Effector memory CD8-positive, alpha-beta T cell (primary cell): ENCODE measurements around the gene IL1B.

Experiments used
- ATAC-seq: fragments of 150-1000 bp; cut with Tn5 transposase; replicated peaks from 2 replicates; pipeline ENCODE4 v1.10.0; 2021; ENCODE audit warnings: mild to moderate bottlenecking, moderate library complexity
- DNase-seq, 3 experiments: peaks; one replicate each; pipeline ENCODE4 v3.0.0; 2021
- H3K27ac Mint-ChIP-seq, 2 donors: one replicate each; pipeline ENCODE4 v1.8.0; 2022; ENCODE audit warnings: mild to moderate bottlenecking in 2 of 2, mixed read lengths in 2 of 2, moderate library complexity in 2 of 2
- H3K27me3 Mint-ChIP-seq, 2 donors: one replicate each; pipeline ENCODE4 v1.8.0; 2022; ENCODE audit warnings: mixed read lengths in 2 of 2
- H3K36me3 Mint-ChIP-seq: one replicate; pipeline ENCODE4 v1.8.0; 2022; ENCODE audit warnings: mild to moderate bottlenecking, moderate library complexity, mixed read lengths; ENCODE audit not compliant: insufficient read depth
- H3K4me1 Mint-ChIP-seq, 2 donors: one replicate each; pipeline ENCODE4 v1.8.0; 2022; ENCODE audit warnings: low read depth in 2 of 2, mixed read lengths in 2 of 2
- H3K4me3 Mint-ChIP-seq, 2 donors: one replicate each; pipeline ENCODE4 v1.8.0; 2022; ENCODE audit warnings: mild to moderate bottlenecking in 2 of 2, mixed read lengths in 2 of 2, moderate library complexity in 2 of 2
- H3K9me3 Mint-ChIP-seq, 2 donors: one replicate each; pipeline ENCODE4 v1.8.0; 2022; ENCODE audit warnings: mixed read lengths in 2 of 2
- total RNA-seq, 9 experiments: gene quantifications; one replicate each; lab custom pipeline; 2026; lab: John Stamatoyannopoulos, UW

The IL1B gene
- total RNA-seq = 0 to 0.38 (median 0) reads per million in 9 experiments

DNA sequence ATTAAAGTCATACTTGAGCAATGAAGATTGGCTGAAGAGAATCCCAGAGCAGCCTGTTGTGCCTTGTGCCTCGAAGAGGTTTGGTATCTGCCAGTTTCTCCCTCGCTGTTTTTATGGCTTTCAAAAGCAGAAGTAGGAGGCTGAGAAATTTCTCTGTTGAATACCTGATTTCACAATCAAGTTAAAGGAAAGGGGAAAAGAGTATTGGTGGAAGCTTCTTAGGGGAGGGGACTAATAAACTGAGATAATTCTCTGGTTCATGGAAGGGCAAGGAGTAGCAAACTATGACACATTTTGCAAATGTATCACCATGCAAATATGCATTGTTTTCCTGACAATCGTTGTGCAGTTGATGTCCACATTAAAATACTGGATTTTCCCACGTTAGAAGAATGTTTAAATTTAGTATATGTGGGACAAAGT, at the start of gene IL1B:
Gene IL1B (minus strand): TSS at position 85 of the 423 bp plus-strand sequence. CDS start 550 bp downstream, outside the sequence.
- H3K27me3 Mint-ChIP-seq = peaks cover 21 to 36% of the 10 kb centered on the region in 2 donors
- no peak within 1 kb of the TSS for H3K4me3 Mint-ChIP-seq
- H3K27ac Mint-ChIP-seq = no peak within 1 kb of the TSS
- H3K36me3 Mint-ChIP-seq = peaks cover 2% of the 10 kb centered on the region
- no peaks in the 10 kb centered on the region for H3K4me1 Mint-ChIP-seq
- no peaks in the 10 kb centered on the region for H3K9me3 Mint-ChIP-seq
- ATAC-seq = no peak
- DNase-seq = no peak

DNA sequence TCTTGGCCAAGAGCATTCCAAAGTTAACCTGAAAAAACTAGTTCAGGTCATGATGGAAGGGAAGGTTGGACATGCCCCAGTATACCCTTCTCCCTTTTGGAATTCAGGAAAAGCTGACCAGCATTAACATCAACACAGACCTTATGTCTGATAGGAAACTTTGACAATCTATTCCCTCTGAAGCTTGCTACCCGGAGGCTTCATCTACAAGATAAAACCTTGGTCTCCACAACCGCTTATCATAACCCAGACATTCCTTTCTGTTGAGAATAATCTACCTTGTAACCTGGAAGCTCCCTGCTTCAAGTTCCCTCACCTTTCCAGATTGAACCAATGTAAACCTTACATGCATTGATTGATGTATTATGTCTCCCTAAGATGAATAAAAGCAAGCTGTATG, 49.7 kb upstream of the IL1B start:
- no peak for ATAC-seq
- H3K27ac Mint-ChIP-seq = no peak overlapping the region

DNA sequence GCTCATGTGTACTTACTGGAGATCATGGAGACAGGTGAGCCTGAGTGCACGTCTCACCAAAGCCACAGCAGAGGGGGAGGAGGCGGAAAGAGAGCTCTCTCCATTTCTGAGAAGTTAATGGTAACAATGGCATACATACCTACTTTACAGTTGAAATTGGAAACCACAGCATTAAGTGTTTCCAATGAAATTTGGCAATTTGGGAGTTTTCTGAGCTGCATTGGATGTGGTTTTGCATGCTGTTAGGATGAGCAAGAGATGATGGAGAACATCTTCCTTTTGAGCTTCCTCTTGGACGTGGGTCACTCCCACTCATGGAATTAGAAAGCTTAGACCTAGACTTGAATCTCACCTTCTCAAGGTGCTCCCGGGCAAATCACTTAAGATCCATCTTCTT, 48.9 kb upstream of the IL1B start:
- Mint-ChIP-seq H3K9me3 (no peaks in the 10 kb centered on the region), H3K36me3 (no peaks in the 10 kb centered on the region), H3K4me1 (peaks cover 0 to 8% of the 10 kb centered on the region in 2 donors), H3K27me3 (no peaks in the 10 kb centered on the region), H3K4me3 (peak overlapping the region in 1 of 2 donors; percentile 24), H3K27ac (no peak overlapping the region)
- DNase-seq (no peak), ATAC-seq (no peak)

More for the DNA sequence above, 49.7 kb upstream of the IL1B start:
- DNase-seq = no peak
- H3K36me3 Mint-ChIP-seq = no peaks in the 10 kb centered on the region
- H3K4me3 Mint-ChIP-seq = no peak overlapping the region
- peaks cover 0 to 5% of the 10 kb centered on the region in 2 donors for H3K4me1 Mint-ChIP-seq
- H3K9me3 Mint-ChIP-seq = no peaks in the 10 kb centered on the region
- H3K27me3 Mint-ChIP-seq = no peaks in the 10 kb centered on the region

DNA sequence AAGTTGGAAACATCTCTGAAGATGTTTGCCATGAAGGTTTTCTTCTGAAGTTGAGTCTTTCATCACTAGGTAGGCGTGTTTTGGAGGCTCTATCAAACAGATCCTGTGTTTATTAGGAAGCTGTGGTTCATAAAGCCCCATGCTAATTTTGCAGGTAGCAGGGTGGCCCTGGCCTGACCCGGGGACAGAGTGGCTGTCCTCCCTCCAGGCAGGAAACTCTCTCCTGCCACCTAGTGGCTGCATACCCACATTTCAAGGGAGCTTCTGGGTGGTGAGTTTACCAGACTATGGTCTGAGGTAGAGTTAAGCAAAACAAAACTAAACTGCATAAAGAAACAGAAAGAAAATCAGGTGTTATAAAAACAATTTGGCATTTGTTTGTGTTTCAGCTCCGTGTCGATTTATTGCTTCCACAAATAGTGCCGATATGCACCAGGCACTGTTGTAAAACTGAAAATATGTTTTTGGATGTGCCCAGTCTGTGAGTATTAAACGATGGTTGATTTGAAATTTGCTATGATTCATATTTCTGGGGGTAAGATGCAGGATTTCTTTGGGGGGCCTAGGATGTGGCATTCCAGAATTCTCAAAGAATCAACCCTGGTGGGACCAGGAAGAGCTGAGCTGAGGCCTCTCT, 48.4 kb upstream of the IL1B start:
- no peaks in the 10 kb centered on the region for H3K9me3 Mint-ChIP-seq
- peak overlapping the region in 1 of 2 donors; percentile 24 for H3K4me3 Mint-ChIP-seq
- ATAC-seq = peak; percentile 92
- H3K27ac Mint-ChIP-seq = peak overlapping the region in 1 of 2 donors; percentile 23
- peaks cover 5 to 8% of the 10 kb centered on the region in 2 donors for H3K4me1 Mint-ChIP-seq
- peak; percentile 61 to 74 (median 70) for DNase-seq
- no peaks in the 10 kb centered on the region for H3K36me3 Mint-ChIP-seq
- no peaks in the 10 kb centered on the region for H3K27me3 Mint-ChIP-seq

DNA sequence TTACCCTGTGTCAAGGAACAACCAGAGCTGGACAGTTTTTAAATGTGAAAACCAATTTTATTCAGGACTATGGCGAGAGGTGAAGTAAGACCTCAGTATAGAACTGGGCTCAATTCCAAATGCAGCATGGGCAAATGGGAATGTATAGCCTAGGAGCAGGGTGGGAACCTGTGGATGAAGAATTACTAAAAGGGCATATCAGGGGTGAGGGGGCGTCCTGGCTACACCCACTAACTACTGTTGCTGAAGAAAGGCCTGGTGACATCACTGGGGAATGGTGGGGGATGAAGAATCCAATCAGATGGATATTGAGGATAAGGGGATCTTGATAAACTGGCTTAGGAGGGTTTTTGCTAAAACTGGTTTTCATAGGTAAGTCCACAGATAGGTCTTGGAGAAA, 47.1 kb upstream of the IL1B start:
- DNase-seq (no peak), ATAC-seq (no peak)
- no peaks in the 10 kb centered on the region for H3K36me3 Mint-ChIP-seq
- no peak overlapping the region for H3K27ac Mint-ChIP-seq
- H3K27me3 Mint-ChIP-seq = no peaks in the 10 kb centered on the region
- no peaks in the 10 kb centered on the region for H3K9me3 Mint-ChIP-seq
- H3K4me3 Mint-ChIP-seq = no peak overlapping the region
- H3K4me1 Mint-ChIP-seq = peaks cover 7 to 8% of the 10 kb centered on the region in 2 donors

DNA sequence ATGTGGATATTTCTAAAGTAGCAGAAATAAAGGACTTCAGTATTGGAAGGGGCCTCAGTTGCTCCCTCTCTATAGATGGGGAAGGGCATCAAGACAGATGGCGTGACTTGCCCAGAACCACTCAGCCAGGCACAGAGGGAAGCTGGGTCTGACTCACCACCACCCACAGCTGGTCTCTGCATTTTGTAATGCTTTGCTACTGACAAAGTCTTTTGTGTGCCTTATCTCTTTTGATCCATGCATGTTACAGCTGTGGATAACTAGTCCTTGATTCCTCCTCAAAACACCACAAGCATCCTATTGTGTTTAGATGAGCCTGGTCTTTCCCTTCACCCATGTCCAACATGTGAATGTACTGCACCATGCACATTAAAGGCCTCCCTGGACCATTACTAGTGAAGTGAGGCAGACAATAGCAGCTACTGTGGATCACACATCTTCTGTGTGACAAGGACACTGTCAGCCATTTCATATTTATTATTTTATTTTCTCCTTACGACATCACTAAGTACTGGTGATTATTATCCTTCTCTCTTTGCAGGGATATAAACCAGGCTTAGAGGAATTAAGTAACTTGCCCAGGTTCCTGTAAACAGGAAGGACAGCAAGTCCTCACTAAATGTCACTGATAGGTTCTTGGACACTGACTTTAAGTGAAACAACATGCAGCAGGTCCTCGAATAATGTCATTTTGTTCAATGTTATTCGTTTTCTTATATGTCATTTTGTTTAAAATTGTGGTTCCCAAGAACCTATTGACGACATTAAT, 44.8 kb upstream of the IL1B start:
- no peaks in the 10 kb centered on the region for H3K36me3 Mint-ChIP-seq
- H3K9me3 Mint-ChIP-seq = no peaks in the 10 kb centered on the region
- DNase-seq (no peak), ATAC-seq (no peak)
- H3K27me3 Mint-ChIP-seq = no peaks in the 10 kb centered on the region
- H3K27ac Mint-ChIP-seq = no peak overlapping the region
- no peak overlapping the region for H3K4me3 Mint-ChIP-seq
- H3K4me1 Mint-ChIP-seq = peaks cover 7 to 8% of the 10 kb centered on the region in 2 donors

DNA sequence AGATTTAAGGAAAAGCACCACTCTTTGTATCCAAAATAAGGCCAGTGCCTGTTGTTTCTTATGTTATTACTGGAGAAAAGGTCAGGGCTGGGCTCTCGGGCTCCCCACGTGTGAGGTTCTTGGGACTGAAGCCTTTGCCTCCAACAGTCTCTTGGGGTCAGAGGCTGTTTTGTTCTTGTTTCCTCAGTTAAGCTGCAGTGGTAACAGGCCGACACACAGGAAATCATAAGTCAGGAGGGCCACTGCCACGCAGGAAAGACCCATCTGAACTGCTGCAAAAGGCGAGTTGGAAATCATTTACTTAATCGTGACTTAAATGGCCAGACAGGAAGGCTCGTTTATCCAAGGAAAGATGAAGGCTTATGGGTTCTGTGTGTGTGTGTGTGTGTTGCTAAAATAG, 44.1 kb upstream of the IL1B start:
- Mint-ChIP-seq H3K36me3 (no peaks in the 10 kb centered on the region), H3K4me3 (no peak overlapping the region), H3K27ac (peak overlapping the region; percentile 49 to 57), H3K9me3 (no peaks in the 10 kb centered on the region), H3K27me3 (no peaks in the 10 kb centered on the region), H3K4me1 (peaks cover 7 to 8% of the 10 kb centered on the region in 2 donors)
- no peak for ATAC-seq
- DNase-seq = no peak

DNA sequence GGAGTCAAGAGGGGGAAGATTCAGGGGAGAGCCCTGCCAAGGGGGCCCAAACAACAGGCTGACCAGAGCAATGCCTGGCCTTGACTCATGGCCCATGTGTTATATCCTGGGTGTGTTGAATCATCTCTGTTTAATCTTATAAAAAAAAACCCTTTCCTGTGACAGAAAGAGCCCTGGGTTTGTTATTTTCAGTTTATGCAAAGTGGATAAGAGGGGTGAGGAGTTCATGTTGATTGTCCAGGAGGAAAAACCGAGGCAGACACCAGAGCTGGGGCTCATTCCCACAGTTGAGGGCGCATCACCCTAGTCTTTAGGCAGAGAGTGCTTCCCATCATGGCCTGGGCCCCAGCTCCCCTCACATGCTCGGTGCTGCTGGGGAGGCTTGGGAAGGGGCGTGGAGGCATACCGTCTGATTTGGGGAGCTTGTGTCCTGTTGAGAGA, 43.5 kb upstream of the IL1B start:
- no peak overlapping the region for H3K4me3 Mint-ChIP-seq
- no peak for ATAC-seq
- H3K27ac Mint-ChIP-seq = peak overlapping the region; percentile 49 to 57

DNA sequence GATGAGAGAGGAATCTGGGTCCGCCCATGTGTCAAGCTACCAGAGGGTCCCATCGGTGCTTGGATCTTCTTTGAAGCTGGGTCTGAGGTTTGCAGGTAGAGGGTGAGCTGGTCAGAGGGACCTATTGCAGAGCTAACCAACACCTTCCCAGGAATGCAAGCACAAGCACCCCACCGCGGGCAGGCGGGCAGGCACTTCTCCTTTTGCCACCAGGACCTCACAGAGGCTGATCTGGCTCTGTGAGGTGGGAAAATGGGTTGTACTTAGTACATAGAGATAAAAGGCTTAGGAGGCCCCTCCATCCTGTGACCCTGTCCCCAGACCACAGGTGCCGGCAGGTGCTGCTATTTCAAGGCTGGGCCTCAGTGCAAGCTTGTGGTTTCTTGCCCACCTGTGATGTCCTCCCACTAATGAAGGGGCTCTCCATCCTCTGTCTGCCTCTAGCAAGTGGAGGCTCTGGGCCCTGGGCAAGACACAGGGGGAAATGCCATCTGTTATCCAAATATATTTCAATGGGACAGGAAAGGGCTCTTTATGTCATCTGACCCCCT, 43.0 kb upstream of the IL1B start:
- H3K27me3 Mint-ChIP-seq = peaks cover 0 to 6% of the 10 kb centered on the region in 2 donors
- no peak for DNase-seq
- H3K9me3 Mint-ChIP-seq = no peaks in the 10 kb centered on the region
- ATAC-seq = no peak
- no peaks in the 10 kb centered on the region for H3K36me3 Mint-ChIP-seq
- no peak overlapping the region for H3K27ac Mint-ChIP-seq
- no peak overlapping the region for H3K4me3 Mint-ChIP-seq
- H3K4me1 Mint-ChIP-seq = peaks cover 3 to 7% of the 10 kb centered on the region in 2 donors

More for the DNA sequence above, 43.5 kb upstream of the IL1B start:
- Mint-ChIP-seq H3K27me3 (peaks cover 0 to 4% of the 10 kb centered on the region in 2 donors), H3K4me1 (peaks cover 6 to 7% of the 10 kb centered on the region in 2 donors), H3K9me3 (no peaks in the 10 kb centered on the region), H3K36me3 (no peaks in the 10 kb centered on the region)
- DNase-seq = no peak

DNA sequence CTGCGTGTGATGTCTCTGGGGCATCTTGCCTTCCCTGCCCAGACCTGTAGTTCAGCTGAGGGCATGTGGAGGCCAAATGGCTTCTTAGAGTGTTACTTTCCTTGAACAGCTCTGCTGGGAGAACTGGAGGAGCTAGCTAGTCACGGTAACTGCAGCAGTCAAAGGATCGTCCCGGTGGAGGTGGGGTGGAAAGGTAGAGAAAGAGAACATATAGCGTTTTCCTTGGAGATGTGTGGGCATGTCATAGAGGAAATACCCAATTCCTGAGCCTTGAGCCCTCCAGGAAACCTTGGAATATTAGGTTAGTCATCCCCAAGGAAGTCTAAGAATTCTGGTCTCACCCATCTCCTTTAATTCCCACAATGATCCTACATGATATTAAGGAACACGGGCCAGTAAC, 40.8 kb upstream of the IL1B start:
- H3K9me3 Mint-ChIP-seq = no peaks in the 10 kb centered on the region
- no peaks in the 10 kb centered on the region for H3K36me3 Mint-ChIP-seq
- no peak for DNase-seq
- H3K4me1 Mint-ChIP-seq = peaks cover 3 to 7% of the 10 kb centered on the region in 2 donors
- H3K27ac Mint-ChIP-seq = no peak overlapping the region
- peaks cover 6 to 7% of the 10 kb centered on the region in 2 donors for H3K27me3 Mint-ChIP-seq
- ATAC-seq = no peak
- H3K4me3 Mint-ChIP-seq = no peak overlapping the region

DNA sequence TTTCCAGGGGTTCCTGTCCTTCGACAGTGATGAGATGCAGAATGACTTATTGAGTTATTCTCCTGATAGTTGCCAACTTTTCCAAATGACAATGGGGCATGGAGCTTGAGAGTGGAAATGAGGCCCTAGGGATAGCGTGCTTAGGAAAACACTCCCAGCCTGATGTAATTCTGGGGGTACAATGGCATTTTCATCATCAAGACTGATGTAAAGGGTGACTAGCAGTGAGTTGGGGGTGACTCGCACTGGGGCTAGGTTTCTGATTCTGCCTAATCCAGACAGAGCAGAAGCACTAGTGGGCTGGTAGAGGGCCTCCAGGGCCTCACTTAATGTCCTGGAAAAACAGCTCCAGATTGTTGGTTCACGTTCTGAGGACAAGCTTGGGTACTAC, 40.4 kb upstream of the IL1B start:
- DNase-seq = no peak
- H3K27ac Mint-ChIP-seq = no peak overlapping the region

DNA sequence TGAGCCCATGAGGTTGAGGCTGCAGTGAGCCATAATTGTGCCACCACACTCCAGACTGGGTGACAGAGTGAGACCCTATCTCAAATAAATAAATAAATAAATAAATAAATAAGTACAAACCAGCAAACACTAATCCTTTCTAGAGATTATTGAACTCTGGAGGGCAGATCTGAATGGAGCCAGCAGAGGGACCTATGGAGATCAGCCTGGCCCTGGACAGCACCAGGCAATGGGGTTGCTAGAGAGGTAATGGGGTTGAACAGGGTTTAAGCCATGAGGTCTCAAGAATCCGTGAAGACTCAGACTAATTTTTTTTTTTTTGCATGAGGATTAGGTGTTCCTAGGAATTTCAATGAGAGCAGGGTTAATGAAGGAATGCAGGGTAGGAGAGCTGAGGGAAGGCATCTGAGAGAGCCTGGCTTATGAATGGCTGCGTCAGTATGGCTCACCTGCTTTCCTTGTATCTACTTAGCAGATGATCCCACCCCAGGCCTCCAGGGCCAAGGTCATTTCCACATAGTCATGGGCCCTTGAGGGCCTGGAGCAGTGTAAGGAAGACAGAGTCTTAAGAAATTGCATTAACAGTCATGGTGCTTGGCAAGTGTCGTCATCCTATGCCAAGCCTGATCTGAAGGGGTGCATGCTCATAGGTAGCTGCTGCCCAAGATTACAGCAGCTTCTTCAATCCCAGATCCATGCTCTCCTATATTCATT, 39.8 kb upstream of the IL1B start:
- ATAC-seq (no peak), DNase-seq (no peak)
- peaks cover 3 to 7% of the 10 kb centered on the region in 2 donors for H3K4me1 Mint-ChIP-seq
- no peaks in the 10 kb centered on the region for H3K9me3 Mint-ChIP-seq
- H3K27ac Mint-ChIP-seq = no peak overlapping the region
- H3K36me3 Mint-ChIP-seq = no peaks in the 10 kb centered on the region
- H3K4me3 Mint-ChIP-seq = no peak overlapping the region
- peaks cover 9 to 15% of the 10 kb centered on the region in 2 donors for H3K27me3 Mint-ChIP-seq

More for the DNA sequence above, 40.4 kb upstream of the IL1B start:
- Mint-ChIP-seq H3K9me3 (no peaks in the 10 kb centered on the region), H3K36me3 (no peaks in the 10 kb centered on the region), H3K4me3 (no peak overlapping the region), H3K27me3 (peaks cover 6 to 10% of the 10 kb centered on the region in 2 donors), H3K4me1 (peaks cover 3 to 7% of the 10 kb centered on the region in 2 donors)
- ATAC-seq = no peak
